HG03103 (cell line): Measurements from ENCODE around the gene PRSS8.

Experiments used
- ATAC-seq: cut with Tn5 transposase; IDR thresholded peaks from one replicate; pipeline ENCODE4 v1.9.1; 2021; ENCODE audit warnings: low read depth; ENCODE audit not compliant: unreplicated experiment

Gene PRSS8

DNA sequence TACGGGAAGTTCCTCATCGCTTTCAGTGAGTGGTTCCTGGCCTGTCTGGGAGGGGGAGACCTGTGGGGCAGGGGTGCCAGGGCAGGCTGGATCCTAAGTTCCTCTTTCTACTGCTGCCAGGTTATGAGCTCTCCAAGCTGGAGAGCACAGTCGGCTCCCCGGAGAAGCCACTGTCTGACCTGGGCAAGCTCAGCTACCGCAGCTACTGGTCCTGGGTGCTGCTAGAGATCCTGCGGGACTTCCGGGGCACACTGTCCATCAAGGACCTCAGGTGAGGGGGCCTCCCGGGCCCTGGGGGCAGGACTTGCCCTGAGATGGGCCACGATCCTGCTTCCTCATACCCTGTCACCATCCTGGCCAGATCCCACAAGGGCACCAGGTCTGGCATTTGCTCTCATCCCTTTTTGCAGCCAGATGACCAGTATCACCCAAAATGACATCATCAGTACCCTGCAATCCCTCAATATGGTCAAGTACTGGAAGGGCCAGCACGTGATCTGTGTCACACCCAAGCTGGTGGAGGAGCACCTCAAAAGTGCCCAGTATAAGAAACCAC lies 5.1 kb downstream of the PRSS8 start:
- no peak for ATAC-seq

DNA sequence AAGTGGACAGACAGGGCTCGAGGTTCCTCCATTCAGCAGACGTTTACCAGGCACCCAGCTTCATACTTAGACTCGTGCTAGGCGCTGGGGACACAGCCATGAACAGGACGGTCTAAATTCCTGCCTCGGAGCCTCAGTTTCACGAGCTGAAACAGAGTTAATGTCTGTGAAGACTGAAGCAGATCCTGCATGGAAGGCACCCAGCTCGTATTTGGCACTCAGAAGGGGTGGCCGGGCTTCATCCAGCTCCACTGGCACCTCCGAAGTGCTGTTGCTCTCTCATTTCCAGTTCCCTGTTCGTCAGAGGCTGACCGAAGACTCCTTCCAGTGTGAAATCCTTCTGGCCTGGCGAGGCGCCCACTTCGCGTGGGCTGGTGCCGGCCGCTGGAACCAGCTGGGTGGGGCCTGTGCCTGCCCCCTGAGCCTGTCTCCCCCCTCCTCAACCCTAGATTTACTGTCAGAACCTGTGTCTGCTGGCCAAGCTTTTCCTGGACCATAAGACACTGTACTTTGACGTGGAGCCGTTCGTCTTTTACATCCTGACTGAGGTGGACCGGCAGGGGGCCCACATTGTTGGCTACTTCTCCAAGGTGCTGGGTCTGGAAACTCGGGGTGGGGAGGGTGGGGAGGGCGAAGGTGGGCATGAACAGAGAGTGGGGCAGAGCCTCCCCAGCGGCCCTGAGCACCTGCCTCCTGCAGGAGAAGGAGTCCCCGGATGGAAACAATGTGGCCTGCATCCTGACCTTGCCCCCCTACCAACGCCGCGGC lies 5.8 kb downstream of the PRSS8 start:
- no peak for ATAC-seq

DNA sequence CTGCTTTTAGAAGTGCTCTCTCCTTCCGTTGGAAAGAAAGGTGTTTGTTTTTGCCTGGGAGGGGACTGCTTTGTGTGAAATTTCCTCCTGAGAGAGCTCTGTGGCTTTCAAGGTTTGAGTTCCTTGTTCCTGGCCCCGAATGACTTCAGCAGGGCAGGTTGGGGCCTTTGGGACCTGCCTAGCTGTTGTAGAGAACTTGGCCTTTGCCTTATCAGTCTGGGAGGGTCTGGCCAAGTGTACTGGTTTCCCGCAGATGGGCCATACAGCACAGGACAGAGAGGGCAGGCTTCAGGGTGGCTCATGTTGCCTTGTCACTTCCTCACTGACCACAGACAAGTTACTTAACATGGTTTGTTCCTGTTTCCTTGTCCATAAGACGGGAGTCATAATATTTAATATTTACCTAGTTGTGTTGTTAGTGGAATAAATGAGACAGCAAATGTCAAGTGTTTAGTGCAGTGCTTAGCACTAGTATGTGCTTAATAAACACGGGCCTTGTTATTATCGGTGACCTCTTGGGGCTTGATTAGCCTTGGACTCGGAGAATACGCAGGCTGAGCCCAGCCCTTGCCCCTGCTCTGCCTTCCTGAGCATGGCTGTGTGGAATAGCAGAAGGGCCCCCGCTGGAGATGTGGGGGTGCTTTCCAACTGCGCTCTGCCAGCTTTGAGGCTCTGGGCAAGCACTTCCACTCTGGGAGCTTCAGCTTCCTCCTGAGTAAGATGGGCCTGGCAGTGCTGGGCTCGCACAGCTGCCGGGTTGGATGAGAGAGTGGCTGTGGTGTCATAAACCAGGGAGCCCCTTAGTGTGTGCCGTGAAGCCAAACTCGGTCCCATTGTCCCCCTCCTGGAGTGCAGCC lies 6.6 kb downstream of the PRSS8 start:
- ATAC-seq, result no peak

DNA sequence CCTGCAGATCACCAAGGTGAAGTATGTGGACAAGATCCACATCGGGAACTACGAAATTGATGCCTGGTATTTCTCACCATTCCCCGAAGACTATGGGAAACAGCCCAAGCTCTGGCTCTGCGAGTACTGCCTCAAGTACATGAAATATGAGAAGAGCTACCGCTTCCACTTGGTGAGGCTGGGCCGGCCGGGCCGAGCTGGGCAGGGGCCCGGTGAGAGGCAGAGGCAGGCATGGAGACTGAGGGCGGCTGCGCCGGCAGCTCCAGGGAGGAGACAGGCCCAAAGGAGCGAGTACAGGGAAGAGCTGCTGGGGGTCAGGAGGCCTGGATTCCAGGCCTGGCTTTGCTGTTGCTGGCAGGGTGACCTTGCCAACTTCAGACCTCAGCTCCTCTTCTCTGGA lies 8.3 kb downstream of the PRSS8 start:
- ATAC-seq, result no peak

DNA sequence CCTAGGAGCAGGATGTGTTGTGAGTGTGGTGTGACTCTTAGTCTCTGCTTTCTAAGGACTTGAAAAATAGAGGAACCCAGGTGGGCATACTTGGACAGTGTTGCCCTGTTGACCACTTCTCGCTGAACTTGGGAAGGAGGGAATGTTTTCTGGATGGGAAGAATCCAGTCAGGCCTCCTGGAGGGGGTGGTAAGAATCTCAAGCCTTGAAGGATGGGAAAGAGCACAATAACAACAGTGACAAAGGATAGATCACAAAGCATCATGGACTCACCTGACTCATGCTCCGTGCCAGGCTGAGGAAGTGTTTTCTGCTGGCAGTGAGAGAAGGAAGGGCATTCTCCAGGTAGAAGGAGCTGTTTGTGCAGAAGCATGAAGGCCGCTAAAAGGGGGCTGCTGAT lies 9.7 kb downstream of the PRSS8 start:
- ATAC-seq, result no peak

DNA sequence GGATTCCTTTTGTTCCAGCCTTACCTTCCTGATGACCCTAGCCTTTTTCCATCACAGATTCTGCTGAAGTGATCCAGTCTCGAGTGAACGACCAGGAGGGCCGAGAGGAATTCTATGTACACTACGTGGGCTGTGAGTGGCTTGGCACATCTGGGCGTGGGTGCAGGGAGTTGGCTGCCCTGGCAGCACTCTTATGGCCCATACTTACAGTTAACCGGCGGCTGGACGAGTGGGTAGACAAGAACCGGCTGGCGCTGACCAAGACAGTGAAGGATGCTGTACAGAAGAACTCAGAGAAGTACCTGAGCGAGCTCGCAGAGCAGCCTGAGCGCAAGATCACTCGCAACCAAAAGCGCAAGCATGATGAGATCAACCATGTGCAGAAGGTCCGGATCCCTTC lies 15.4 kb downstream of the PRSS8 start:
- no peak for ATAC-seq

DNA sequence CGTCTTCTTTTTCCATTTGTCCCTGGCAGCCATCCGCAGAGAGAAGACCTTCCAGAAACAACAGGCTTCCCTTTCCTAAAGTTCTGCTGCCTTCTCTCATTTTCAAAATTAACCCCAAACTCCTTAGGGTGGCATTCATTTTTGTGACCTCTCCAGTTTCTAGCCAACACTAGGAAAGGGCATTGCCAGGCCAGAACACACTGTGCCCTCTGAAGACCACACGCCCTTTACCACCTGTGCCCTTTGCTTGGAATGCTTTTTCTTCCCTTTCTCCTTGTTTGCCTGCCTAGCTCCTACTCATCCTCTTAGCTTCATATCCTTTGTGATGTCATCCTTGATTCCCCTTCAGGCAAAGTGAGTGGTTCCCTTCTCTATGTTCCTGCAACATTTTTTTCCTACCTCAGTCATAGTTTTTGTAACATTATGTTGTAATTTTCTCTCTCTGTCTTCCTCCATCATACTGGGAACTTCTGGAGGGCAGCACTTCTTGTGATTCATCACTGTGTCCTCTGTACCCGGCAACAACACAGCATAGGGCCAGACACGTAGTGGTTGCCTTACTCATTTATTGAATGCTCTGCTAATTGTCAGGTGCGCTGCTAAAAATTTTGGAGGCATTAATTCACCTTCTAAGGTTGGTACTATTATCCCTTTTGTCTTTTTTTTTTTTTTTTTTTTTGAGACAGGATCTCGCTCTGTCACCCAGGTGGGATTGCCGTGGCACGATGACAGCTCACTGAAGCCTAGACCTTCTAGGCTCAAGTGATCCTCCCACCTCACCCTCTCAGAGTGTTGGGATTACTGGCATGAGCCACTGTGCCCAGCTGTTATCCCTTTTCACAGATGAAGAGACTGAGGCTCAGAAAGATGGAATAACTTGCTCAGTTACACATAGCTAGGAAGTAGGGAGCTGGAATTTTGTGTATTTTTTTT lies 17.0 kb downstream of the PRSS8 start:
- ATAC-seq, result no peak

DNA sequence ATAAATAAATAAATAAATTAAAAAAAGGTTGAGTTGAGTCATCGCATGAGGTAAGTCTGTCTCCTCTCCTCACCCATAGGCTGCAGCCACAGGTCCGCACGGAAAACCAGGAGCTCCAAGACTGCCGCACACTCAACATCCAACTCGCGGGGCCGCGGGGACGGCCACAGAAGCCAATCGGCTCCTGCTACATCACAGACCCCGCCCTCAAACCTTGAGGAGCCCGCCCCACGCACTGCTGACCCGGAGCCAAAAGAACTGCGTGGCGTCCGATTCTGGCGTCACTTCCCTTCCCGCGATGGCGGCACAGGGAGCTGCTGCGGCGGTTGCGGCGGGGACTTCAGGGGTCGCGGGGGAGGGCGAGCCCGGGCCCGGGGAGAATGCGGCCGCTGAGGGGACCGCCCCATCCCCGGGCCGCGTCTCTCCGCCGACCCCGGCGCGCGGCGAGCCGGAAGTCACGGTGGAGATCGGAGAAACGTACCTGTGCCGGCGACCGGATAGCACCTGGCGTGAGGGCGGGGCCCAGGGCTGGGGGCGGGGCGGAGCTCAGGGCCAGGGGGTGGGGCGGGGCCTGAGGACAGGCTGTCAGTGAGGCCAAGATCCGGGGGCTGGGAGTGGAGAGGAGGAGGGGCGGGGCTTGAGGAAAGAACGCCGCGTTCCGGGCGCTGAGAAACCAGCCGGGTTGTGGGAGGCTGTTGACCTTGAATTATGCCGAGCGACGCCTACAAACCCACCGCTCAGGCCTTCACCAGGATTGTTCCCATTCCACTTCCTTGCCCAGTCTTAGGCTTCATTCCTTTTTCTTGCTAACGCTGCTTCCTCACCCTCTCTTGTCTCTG lies 17.9 kb downstream of the PRSS8 start, which contains the start of gene KAT8:
Gene KAT8, plus strand, starts transcription at position 281 of the 839 bp plus-strand sequence. Its CDS starts 18 bp downstream, at position 299.
- ATAC-seq, result peak; percentile 81

DNA sequence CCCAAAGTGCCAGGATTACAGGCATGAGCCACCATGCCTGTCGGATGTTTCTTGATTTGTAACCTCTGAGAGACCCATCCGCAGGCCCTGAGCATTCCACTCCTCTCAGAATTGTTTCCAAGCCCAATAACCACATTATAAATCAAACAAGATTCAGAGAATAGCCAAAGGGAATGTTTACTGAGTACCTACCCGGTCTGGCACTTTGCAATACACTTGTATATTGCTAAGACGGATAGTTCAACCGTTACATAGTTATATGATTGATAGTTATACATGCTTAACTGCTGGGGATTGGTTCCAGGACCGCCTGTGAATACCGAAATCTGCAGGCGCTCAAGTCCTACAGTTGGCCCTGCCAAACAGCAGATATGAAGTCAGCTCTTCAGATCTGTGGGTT lies 21.1 kb downstream of the PRSS8 start:
- no peak for ATAC-seq

DNA sequence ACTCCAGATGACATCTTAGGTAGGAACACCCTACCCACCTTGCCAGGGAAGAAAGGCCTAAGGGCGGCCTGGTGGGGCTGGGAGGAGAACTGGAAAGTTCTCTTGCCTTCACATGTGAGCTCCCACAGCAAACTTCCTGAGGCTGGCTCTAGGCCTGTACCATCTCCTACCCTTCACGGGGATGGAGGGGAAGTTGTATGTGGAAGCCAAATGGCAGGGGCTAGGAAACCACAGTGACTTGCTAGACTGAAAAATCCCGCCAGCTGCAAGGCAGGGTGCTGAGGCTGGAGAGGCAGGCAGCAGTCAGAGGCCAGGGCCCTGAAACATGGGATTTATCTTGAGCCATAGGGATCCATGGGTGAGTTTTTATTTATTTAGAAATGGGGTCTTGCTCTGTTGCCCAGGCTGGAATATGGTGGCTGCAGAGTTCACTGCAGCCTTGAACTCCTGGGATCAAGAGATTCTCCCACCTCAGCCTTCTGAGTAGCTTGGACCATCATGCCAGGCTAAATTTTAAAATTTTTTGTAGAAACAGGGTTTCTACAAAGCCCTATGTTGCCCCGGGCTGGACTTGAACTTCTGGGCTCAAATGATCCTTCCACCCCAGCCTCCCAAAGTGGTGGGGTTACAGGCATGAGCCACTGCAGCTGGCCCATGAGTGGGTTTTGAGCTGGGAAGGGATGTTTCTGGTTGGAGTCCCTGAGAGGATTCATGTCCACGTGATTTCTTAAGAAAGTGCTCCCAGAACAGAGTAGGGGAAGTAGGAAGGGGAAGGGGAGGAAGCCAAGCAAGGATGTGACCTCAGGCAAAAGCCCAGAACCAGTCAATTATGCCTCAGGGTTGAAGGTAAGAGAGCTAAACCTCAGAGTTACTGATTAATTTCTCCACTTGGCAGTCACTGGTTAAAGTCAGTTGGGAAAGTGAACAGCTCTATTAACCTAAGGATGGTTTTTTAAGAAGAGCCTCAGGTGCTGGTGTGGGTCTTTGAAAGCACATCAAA lies 22.1 kb downstream of the PRSS8 start:
- no peak for ATAC-seq

DNA sequence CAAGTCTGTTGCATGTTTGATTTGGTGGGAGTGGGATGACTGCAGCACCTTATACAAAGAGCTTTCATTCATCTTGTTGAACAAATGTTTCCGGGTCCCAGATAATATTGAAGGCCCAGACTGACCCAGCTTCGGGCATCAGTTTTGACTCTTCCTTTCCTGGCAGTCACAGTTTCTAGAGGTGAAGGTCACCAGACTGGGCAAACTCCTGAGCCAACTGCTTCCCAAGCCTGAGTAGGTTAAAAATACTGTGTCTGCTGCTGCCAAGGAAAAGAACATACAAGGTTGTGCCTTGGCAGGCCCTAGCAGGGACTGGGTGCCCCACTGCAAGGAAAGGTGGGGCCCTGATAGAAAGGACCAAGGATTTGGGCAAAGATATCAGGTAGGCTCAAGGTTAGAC lies 22.8 kb downstream of the PRSS8 start:
- ATAC-seq, result no peak

DNA sequence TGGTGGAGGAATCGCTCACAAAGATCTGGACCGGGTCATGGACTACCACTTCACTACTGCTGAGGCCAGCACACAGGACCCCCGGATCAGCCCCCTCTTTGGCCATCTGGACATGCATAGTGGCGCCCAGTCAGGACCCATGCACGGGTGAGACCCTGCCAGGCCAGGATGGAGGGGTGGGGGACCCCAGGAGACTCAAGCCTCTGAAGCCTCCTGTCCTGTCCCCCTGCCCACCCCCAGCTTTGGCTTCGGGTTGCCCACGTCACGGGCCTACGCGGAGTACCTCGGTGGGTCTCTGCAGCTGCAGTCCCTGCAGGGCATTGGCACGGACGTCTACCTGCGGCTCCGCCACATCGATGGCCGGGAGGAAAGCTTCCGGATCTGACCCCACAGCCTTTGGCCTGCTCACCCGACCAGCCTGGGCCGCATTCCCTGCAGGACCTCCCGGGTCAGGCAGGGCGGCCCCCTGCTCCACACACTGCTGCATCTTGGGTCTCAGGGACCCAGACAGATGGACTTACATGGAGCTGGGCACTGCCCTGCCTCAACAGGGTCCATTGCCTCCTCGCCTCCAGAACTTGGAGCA lies 23.6 kb downstream of the PRSS8 start:
- ATAC-seq, result no peak

DNA sequence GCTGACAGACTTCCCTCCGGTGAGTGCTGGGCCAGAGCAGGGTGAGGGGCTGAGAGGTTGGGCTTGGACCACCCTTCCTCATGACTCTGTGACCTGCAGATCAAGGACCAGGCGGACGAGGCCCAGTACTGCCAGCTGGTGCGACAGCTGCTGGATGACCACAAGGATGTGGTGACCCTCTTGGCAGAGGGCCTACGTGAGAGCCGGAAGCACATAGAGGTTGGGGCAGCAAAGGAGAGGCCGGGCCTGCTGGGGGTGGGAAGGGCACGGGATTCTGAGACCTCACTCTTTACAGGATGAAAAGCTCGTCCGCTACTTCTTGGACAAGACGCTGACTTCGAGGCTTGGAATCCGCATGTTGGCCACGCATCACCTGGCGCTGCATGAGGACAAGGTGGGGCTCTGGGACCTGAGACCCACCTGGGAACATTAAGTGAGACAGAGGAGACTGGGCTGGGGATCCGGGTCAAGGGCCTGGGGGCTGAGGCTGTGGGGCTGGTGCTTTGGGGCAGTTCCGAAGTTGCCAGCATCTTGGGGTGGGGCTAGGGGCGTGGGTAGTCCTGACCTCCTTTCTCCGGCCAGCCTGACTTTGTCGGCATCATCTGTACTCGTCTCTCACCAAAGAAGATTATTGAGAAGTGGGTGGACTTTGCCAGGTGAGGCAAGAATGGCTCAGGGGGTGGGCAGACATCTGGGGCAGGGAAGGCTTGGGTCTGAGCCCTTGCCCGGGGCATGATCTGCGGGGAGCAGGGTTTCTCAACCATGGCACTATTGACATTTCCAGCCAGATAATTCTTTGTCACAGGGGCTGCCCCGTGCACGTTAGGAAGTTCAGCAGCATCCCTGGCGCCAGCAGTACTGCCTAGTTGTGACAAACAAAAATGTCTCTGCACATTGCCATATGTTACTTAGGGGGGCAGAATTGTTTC lies 25.2 kb downstream of the PRSS8 start:
- ATAC-seq, result no peak

DNA sequence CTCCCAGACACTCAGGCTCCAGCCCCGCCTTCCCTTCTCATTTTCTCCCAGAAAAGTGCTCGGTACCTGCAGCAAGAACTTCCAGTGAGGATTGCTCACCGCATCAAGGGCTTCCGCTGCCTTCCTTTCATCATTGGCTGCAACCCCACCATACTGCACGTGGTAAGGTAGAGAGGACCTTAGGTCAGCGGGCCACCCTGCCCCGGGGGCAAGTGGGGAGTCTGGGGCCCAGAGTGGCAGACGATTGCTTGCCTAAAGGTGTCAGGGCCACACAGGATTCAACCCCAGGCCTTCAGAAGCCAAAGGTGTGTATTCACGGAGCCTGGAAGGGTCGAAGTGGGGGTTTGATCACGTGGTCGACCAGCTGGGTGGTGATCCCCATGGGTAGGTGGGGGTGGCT lies 25.9 kb downstream of the PRSS8 start:
- ATAC-seq, result no peak

DNA sequence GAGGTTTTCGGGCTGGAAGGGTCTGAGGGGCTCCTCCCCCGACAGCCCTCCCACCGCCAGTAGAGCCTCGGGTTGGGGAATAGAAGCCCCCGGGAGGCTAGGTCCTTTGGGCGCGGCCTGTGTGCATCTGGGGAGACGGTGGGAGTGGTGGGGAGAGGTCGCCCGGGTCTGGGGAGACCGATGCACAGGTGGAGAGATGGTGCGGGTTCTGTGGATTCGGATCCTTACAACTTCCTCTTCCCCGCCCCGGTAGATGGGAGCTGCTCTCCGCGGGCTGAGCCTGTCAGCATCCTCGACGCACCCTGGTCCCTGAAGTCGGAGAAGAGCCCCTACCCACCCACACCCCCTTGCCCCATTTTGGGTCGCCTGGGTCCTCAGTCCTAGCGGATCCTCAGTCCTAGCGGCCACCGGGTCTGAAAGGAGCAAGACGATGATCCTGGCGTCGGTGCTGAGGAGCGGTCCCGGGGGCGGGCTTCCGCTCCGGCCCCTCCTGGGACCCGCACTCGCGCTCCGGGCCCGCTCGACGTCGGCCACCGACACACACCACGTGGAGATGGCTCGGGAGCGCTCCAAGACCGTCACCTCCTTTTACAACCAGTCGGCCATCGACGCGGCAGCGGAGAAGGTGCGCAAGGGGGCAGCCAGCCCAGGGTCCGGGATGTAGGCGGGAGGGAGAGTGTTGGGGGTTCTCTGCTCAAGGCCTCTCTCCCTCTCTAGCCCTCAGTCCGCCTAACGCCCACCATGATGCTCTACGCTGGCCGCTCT lies 26.6 kb downstream of the PRSS8 start:
- no peak for ATAC-seq
